DND-41 (cell line): ENCODE results near the gene SMAGP.
"Not testable (repeated sequence)": the region's sequence is repeated elsewhere in the genome, so short reads cannot be mapped to it uniquely, and the experiment has no call there.

Experiments used
- ATAC-seq: fragments of 200-7000 bp; cut with Tn5 transposase; 3 replicates; pipeline ENCODE4 v1.9.1; 2021; ENCODE audit warnings: low read depth; ENCODE audit not compliant: insufficient read depth
- DNase-seq: peaks from one replicate; pipeline ENCODE4 v3.0.0-alpha.2; 2020
- H2AFZ ChIP-seq: 2 replicates; pipeline ENCODE4 v1.6.0; 2012; ENCODE audit warnings: low read depth, low read length
- H3K27ac ChIP-seq: 2 replicates; pipeline ENCODE4 v1.5.1; 2012; ENCODE audit warnings: low read length, inconsistent platforms
- H3K27me3 ChIP-seq: fragments of 200-600 bp; sonication (generic); 2 replicates; pipeline ENCODE4 v1.6.0; 2012; ENCODE audit warnings: low read length, mild to moderate bottlenecking, inconsistent platforms; ENCODE audit not compliant: insufficient read depth, poor library complexity
- H3K36me3 ChIP-seq: 2 replicates; pipeline ENCODE4 v1.5.1; 2012; ENCODE audit warnings: low read length, inconsistent platforms; ENCODE audit not compliant: insufficient read depth
- H3K4me1 ChIP-seq: 2 replicates; pipeline ENCODE4 v1.5.1; 2012; ENCODE audit warnings: mild to moderate bottlenecking, low read length; ENCODE audit not compliant: insufficient read depth
- H3K4me2 ChIP-seq: 2 replicates; pipeline ENCODE4 v1.6.0; 2012; ENCODE audit warnings: mild to moderate bottlenecking, moderate library complexity, low read length, inconsistent platforms; ENCODE audit not compliant: insufficient read depth
- H3K4me3 ChIP-seq, 2 experiments: fragments of 200-600 bp in 1 of 2; shearing (Covaris generic) in 1 of 2; 2 replicates each; pipeline ENCODE4 v1.5.1; 2012 to 2016; ENCODE audit warnings: inconsistent platforms in 2 of 2, low read length in 2 of 2, mild to moderate bottlenecking in 2 of 2, low read depth in 1 of 2, moderate library complexity in 1 of 2
- H3K79me2 ChIP-seq: 2 replicates; pipeline ENCODE4 v1.6.0; 2012; ENCODE audit warnings: low read length, inconsistent platforms; ENCODE audit not compliant: insufficient read depth
- H3K9ac ChIP-seq: 2 replicates; pipeline ENCODE4 v1.6.0; 2012; ENCODE audit warnings: low read depth, mild to moderate bottlenecking, inconsistent platforms, low read length, moderate library complexity
- H3K9me3 ChIP-seq: 2 replicates; pipeline ENCODE4 v1.5.1; 2012; ENCODE audit warnings: low read length, moderate library complexity, mild to moderate bottlenecking, inconsistent platforms; ENCODE audit not compliant: insufficient read depth, severe bottlenecking
- H4K20me1 ChIP-seq: 2 replicates; pipeline ENCODE4 v1.6.0; 2012; ENCODE audit warnings: low read length; ENCODE audit not compliant: insufficient read depth
- EZH2 ChIP-seq: IDR thresholded peaks from 3 replicates; pipeline ENCODE4 v1.6.1; 2012; ENCODE audit warnings: borderline replicate concordance, low read depth, mild to moderate bottlenecking, moderate library complexity, low read length, inconsistent platforms; ENCODE audit not compliant: severe bottlenecking
- TF ChIP-seq, protein P1 (sequence below): IDR thresholded peaks from 2 replicates; pipeline ENCODE4 v1.5.1; 2012; ENCODE audit warnings: borderline replicate concordance, low read length, moderate library complexity, mild to moderate bottlenecking; ENCODE audit not compliant: poor library complexity, severe bottlenecking; ENCODE audit errors: extremely low read depth

The SMAGP gene

DNA sequence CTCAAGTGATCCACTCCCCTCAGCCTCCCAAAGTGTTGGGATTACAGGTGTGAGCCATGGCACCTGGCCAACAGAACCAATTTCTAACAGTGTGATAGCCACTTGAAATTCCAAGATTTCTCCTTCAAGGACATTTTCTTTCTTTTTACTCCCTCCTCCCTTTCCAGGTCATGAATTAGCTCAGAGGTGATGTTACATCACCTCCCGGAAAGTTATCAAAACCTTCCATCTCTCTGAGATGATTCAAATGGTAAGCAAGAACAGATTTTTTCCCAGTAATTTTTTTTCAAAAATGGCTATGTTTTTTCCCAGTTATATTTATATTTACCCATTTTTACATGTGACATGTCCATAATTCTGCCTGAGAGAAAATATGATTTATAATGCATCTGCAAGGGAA is 15.6 kb upstream of the SMAGP start:
- no peaks in the 10 kb centered on the region for H3K79me2 ChIP-seq
- DNase-seq (no peak), ATAC-seq (no peak)
- no peaks in the 10 kb centered on the region for H3K9me3 ChIP-seq
- no peak for TF ChIP-seq EZH2
- TF ChIP-seq, protein P1, sequence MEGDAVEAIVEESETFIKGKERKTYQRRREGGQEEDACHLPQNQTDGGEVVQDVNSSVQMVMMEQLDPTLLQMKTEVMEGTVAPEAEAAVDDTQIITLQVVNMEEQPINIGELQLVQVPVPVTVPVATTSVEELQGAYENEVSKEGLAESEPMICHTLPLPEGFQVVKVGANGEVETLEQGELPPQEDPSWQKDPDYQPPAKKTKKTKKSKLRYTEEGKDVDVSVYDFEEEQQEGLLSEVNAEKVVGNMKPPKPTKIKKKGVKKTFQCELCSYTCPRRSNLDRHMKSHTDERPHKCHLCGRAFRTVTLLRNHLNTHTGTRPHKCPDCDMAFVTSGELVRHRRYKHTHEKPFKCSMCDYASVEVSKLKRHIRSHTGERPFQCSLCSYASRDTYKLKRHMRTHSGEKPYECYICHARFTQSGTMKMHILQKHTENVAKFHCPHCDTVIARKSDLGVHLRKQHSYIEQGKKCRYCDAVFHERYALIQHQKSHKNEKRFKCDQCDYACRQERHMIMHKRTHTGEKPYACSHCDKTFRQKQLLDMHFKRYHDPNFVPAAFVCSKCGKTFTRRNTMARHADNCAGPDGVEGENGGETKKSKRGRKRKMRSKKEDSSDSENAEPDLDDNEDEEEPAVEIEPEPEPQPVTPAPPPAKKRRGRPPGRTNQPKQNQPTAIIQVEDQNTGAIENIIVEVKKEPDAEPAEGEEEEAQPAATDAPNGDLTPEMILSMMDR: no peak
- no peaks in the 10 kb centered on the region for H3K27me3 ChIP-seq
- H4K20me1 ChIP-seq: no peaks in the 10 kb centered on the region
- no peak overlapping the region for H2AFZ ChIP-seq
- H3K27ac ChIP-seq: no peak overlapping the region
- H3K4me2 ChIP-seq: no peak overlapping the region
- no peaks in the 10 kb centered on the region for H3K36me3 ChIP-seq
- no peak overlapping the region for H3K4me3 ChIP-seq
- H3K9ac ChIP-seq: no peak overlapping the region
- no peaks in the 10 kb centered on the region for H3K4me1 ChIP-seq

DNA sequence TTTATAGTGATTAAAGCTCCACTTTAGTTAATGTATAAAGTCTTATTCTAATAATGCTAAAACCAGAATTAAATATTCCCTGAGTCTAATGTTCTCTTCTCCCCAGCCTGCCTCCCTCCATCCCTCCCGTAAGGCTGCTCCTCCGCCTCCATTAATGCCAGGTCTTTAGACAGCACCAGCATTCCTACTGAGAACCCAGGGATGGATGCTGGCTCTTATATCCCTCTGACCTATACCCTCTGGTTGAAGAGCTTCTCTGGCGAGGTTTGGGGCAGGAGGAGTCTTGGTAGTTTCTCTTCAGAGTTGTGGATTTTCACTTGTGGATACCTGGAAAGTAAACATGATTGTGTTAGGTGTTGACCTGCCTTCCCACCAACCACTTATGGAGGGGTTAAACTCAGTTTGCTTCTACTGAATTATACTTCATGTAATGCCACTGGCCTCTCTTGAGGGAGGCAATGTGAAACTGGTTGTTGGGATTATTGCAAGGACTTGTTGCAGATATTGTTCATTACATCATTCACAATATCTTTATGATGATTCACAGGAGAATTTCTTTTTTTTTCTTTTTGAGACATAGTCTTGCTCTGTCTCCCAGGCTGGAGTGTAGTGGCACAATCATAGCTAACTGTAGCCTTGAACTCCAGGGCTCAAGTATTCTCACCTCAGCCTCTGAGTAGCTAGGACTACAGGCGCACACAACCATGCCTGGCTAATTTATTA is 11.1 kb upstream of the SMAGP start:
- Histone ChIP-seq H3K4me3 (no peak overlapping the region), H3K9me3 (no peaks in the 10 kb centered on the region), H3K27ac (no peak overlapping the region), H3K4me1 (no peaks in the 10 kb centered on the region), H4K20me1 (no peaks in the 10 kb centered on the region), H2AFZ (no peak overlapping the region), H3K4me2 (no peak overlapping the region), H3K9ac (no peak overlapping the region), H3K36me3 (no peaks in the 10 kb centered on the region), H3K27me3 (no peaks in the 10 kb centered on the region), H3K79me2 (no peaks in the 10 kb centered on the region)
- no peak for DNase-seq
- no peak for TF ChIP-seq EZH2
- TF ChIP-seq, protein P1: no peak
- ATAC-seq: no peak

DNA sequence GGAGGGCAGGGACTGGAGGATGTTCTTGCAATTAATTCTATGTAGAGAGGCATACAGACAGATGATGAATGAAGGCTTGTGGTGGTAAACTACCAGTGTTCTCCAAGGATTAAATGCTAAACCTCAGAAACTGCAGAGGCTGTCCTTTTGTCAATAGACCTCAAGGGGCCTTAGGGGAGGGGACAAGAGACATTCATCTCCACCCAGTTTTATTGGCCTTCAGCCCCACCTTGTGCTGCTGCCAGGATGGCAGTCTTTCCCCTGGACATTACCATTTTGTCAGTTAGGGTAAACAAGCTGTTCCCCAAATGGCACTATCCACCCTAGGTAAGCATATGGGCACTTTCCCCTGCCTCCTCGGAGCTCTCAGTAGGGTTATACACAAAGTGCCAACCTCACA is 4.9 kb upstream of the SMAGP start:
- ATAC-seq (no peak), DNase-seq (no peak)
- TF ChIP-seq, protein P1: no peak
- TF ChIP-seq EZH2: no peak
- Histone ChIP-seq H3K36me3 (no peaks in the 10 kb centered on the region), H3K9me3 (no peaks in the 10 kb centered on the region), H3K4me2 (no peak overlapping the region), H3K27me3 (no peaks in the 10 kb centered on the region), H3K79me2 (no peaks in the 10 kb centered on the region), H3K4me1 (peaks cover 11% of the 10 kb centered on the region), H3K27ac (no peak overlapping the region), H3K9ac (no peak overlapping the region), H2AFZ (no peak overlapping the region), H4K20me1 (no peaks in the 10 kb centered on the region), H3K4me3 (no peak overlapping the region)

DNA sequence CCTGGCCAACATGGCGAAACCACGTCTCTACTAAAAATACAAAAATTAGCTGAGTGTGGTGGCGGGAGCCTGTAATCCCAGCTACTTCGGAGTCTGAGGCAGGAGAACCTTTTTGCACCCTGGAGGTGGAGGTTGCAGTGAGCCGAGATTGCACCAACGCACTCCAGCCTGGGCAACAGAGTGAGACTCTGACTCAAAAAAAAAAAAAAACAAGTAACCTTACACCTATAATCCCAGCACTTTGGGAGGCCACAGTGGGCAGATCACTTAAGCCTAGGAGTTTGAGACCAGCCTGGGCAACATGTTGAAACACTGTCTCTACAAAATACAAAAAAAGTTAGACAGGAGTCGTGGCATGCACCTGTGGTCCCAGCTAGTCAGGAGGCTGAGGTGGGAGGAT is 2.6 kb upstream of the SMAGP start:
- not testable (repeated sequence) for H3K4me3 ChIP-seq, H3K27ac ChIP-seq, DNase-seq, H3K27me3 ChIP-seq, H3K9me3 ChIP-seq, H4K20me1 ChIP-seq, H3K36me3 ChIP-seq, H3K9ac ChIP-seq, H3K79me2 ChIP-seq, H3K4me2 ChIP-seq, ATAC-seq, H2AFZ ChIP-seq
- H3K4me1 ChIP-seq: peaks cover 25% of the 10 kb centered on the region
